NCI-H82 treated with DMSO at 0.1 percent for 48 hours (cell line): ENCODE data around the gene LRRC34.

Source experiments
- DNase-seq: peaks from one replicate; lab custom pipeline; 2025; ENCODE audit not compliant: unreplicated experiment; lab: John Stamatoyannopoulos, UW

LRRC34 gene

GRCh38 chr3:169769287-169770181 is 43.2 kb downstream of the LRRC34 start, which contains the start of gene ACTRT3:
TSS of gene ACTRT3 (minus strand) at chr3:169769561. CDS start at chr3:169769520, 41 bp downstream.
- peak; percentile 30 for DNase-seq

GRCh38 chr3:169764882-169765612 is 47.7 kb downstream of the LRRC34 start, which contains the start of gene TERC:
TSS of gene TERC (minus strand) at chr3:169765060.
- DNase-seq = no peak

- DNase-seq = no peak
Measured at GRCh38 chr3:169764312-169764881, 48.3 kb downstream of the LRRC34 start.

DNA sequence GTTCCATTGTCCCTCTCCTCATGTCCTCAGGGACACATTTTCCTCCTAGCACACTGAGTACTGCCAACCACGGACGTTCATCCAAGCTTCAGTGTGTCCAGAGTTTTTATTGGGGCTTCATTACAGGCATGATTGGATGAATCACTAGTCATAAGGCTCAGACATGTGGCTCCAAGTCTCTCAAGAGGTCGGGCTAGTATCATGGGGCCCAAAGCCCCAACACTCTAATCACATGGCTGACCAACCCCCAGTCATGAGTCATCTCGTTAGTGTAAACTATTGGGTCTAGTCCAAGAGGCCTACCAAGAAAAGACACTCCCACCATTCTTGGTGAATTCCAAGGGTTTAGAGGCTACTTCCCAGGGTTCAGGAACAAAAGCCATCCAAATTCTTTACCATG is 52.2 kb downstream of the LRRC34 start:
- DNase-seq = no peak

GRCh38 chr3:169759256-169759655 is 53.4 kb downstream of the LRRC34 start:
- no peak for DNase-seq

DNA sequence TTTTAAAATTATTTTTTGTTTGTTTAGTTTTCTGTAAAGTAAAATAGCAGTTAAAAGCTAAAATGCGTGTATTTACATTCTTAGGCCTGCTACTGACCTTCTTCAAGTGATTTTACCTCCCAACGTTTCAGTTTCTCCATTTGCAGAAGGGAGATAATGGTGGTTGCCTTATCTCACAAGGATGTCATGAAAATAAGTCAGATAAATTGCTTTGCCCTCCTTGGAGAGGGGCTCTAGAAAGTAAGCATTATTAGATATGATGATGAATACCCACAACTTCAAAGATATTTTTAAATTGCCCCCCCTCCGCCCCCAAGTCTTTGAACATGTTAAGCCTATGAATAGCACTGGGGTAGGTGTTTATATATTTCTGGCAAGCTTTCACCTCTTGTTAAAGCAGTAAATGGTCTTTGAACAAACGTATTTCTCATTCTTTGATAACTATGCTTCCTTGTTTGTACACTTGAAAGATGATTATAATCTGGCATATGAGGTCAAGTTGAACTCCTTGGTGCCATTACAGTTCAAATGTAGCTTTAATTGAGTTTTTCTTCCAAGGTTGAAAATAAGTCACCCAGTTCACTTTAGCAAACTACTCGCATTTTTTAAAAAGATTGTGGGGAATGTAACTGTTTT is 54.2 kb downstream of the LRRC34 start:
- no peak for DNase-seq

GRCh38 chr3:169755488-169755887 is 57.2 kb downstream of the LRRC34 start:
- no peak for DNase-seq

DNA sequence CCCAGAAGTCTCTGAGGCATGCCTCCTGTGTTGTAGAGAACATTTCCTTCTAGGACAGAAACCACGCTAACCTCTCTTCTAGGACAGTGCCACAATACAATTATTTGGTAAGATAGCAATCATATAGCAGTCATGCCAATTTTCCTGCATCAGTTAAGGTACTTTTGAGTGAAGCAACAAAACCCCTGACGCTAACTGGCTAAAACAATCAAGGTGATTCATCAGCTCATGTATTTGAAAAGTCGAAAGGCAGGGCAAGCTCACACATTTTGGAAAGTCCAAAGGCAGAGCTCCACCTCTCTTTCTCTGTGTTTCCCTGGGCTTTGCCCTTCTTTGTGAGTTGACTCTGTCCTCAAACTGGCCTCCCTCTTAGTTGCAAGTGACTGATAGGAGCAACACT is 58.0 kb downstream of the LRRC34 start:
- no peak for DNase-seq

- DNase-seq = no peak
Measured at GRCh38 chr3:169751875-169752274, 60.8 kb downstream of the LRRC34 start.

- no peak for DNase-seq
Measured at GRCh38 chr3:169750665-169751064, 62.0 kb downstream of the LRRC34 start.

DNA sequence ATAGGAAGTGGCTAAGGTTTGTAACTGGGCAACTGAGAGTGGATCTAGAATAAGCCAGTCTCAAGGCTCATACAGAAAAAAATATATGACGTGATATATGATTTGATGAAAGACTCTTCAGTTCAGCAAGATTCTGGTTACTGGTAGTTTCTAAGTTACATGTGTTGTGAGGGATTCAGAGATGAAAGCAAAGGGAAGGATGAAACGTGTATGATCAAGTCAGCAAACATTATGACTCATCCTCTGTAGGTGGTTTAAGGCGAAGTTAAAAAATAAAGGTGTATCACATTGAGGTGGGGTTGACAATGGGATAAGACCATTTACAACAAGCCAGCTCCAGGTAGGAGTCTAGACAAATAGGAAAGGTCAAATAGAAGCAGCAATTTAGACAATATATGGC is 64.0 kb downstream of the LRRC34 start:
- no peak for DNase-seq

DNA sequence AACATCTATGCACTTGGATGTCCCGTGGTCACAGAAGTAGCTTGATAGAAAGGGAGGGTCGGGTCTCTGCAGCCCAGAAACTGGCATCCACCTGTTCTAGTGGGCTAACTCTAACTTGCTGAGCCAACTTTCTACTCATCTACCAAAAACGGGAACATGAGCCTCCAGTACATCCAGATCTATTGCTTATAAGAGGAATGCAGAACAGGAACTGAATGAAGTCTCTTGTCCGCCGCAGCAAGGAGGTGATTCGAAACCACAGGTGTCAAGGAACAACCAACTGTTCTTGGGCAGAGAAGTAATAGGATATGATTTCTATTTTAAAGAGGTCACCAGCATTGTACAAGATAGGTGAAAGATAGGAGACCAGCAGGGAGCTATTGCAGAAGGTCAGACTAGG is 65.8 kb downstream of the LRRC34 start:
- DNase-seq = no peak

GRCh38 chr3:169744366-169745054 is 68.2 kb downstream of the LRRC34 start:
- DNase-seq = peak; percentile 16
